GM12878 (cell line): Measurements from ENCODE around the gene MXD1. TPM values are rescaled to one million over a fixed set of nuclear protein-coding genes. Genes with fewer than 3 reads are reported as not detected.
"Not testable (repeated sequence)": the region's sequence is repeated elsewhere in the genome, so short reads cannot be mapped to it uniquely, and the experiment has no call there.

Experiments
- ATAC-seq: fragments of 200-7000 bp; cut with Tn5 transposase; 3 replicates; pipeline ENCODE4 v1.9.1; 2020; ENCODE audit warnings: mild to moderate bottlenecking, moderate library complexity
- BruUV-seq: library from RNA; stranded (reverse); fragments of 400-500 nt; replicated peaks from 2 replicates; lab custom pipeline; 2021; lab: Mats Ljungman, UMichigan
- CTCF ChIA-PET: fragments of 300-600 bp; sonication (Branson Sonifier 250); formaldehyde crosslinking; extraction: SDS; loops from one replicate; lab custom pipeline; 2021; ENCODE audit warnings: inconsistent platforms; lab: Yijun Ruan, JAX
- POLR2A ChIA-PET: fragments of 350-600 bp; formaldehyde crosslinking; extraction: SDS; loops from one replicate; lab custom pipeline; 2021; ENCODE audit warnings: inconsistent platforms; lab: Charles Lee
- RAD21 ChIA-PET: fragments of 300-600 bp; sonication (Branson Sonifier 250); formaldehyde crosslinking; loops from one replicate; lab custom pipeline; 2023; ENCODE audit warnings: antibody characterized with exemption; ENCODE audit not compliant: unreplicated experiment; lab: Charles Lee
- SMC1A ChIA-PET: fragments of 300-600 bp; sonication (Branson Sonifier 250); formaldehyde crosslinking; loops from one replicate; lab custom pipeline; 2023; ENCODE audit not compliant: unreplicated experiment, uncharacterized antibody; lab: Charles Lee
- DNase-seq: peaks from one replicate; pipeline ENCODE4 v3.0.0-alpha.2; 2011; ENCODE audit warnings: low read depth, low spot score
- FAIRE-seq: peaks from 3 replicates; lab custom pipeline; 2011; peaks lifted over from hg19 to GRCh38; lab: Jason Lieb, UNC
- H2AFZ ChIP-seq: 2 replicates; pipeline ENCODE4 v1.6.0; 2011; ENCODE audit warnings: low read depth, low read length, control low read depth; ENCODE audit not compliant: control insufficient read depth
- H3K27ac ChIP-seq: 2 replicates; pipeline ENCODE4 v1.5.1; 2011; ENCODE audit warnings: control low read depth; ENCODE audit not compliant: control insufficient read depth, insufficient read depth
- H3K27me3 ChIP-seq, 2 experiments: replicated peaks in 1 of 2; 2 replicates each; pipeline versions ENCODE4 v1.6.0 to v1.6.1; 2011; ENCODE audit warnings: low read length in 1 of 2; ENCODE audit not compliant: control insufficient read depth in 2 of 2, insufficient read depth in 2 of 2
- H3K36me3 ChIP-seq, 2 experiments: 2 replicates each; pipeline ENCODE4 v1.5.1; 2011; ENCODE audit warnings: low read length in 1 of 2; ENCODE audit not compliant: control insufficient read depth in 2 of 2, insufficient read depth in 2 of 2
- H3K4me1 ChIP-seq: 2 replicates; pipeline ENCODE4 v1.6.1; 2011; ENCODE audit warnings: mild to moderate bottlenecking, low read length, moderate library complexity, mixed read lengths; ENCODE audit not compliant: control insufficient read depth, insufficient read depth
- H3K4me2 ChIP-seq: 2 replicates; pipeline ENCODE4 v1.6.0; 2011; ENCODE audit warnings: control low read depth; ENCODE audit not compliant: control insufficient read depth, insufficient read depth
- H3K4me3 ChIP-seq: fragments of 200-600 bp; sonication (generic); 2 replicates; pipeline ENCODE4 v1.5.1; 2016
- H3K79me2 ChIP-seq: 2 replicates; pipeline ENCODE4 v1.6.0; 2011; ENCODE audit warnings: low read length; ENCODE audit not compliant: control insufficient read depth, insufficient read depth
- H3K9ac ChIP-seq: 2 replicates; pipeline ENCODE4 v1.8.0; 2011; ENCODE audit warnings: low read length, control low read depth, mixed read lengths; ENCODE audit not compliant: control insufficient read depth, insufficient read depth
- H3K9me3 ChIP-seq: replicated peaks from 3 replicates; pipeline ENCODE4 v1.5.1; 2011; ENCODE audit warnings: mild to moderate bottlenecking, low read length; ENCODE audit not compliant: control insufficient read depth, insufficient read depth
- H4K20me1 ChIP-seq: 2 replicates; pipeline ENCODE4 v1.6.0; 2011; ENCODE audit not compliant: control insufficient read depth, insufficient read depth
- CEBPB ChIP-seq, 2 experiments: fragments of 150-350 bp in 1 of 2; IDR thresholded peaks; 2 replicates each; pipeline ENCODE4 v1.6.1; 2012 to 2014; ENCODE audit warnings: low read depth in 2 of 2, low read length in 2 of 2, borderline replicate concordance in 1 of 2, inconsistent platforms in 1 of 2
- NBN ChIP-seq: fragments of 450-650 bp; IDR thresholded peaks from 2 replicates; pipeline ENCODE4 v1.6.1; 2016
- RB1 ChIP-seq: fragments of 450-650 bp; formaldehyde crosslinking; IDR thresholded peaks from 2 replicates; pipeline ENCODE4 v1.6.1; 2017; ENCODE audit warnings: mild to moderate bottlenecking, borderline replicate concordance
- WGBS: methylation state at CpG from one replicate; pipeline ENCODE4 v1.1.6; 2016; ENCODE audit warnings: low lambda C conversion rate; ENCODE audit not compliant: insufficient replicate concordance, insufficient coverage; ENCODE audit errors: missing lambda C conversion rate; 5-methylcytosine and 5-hydroxymethylcytosine counted together
- in situ Hi-C: fragments of 300-500 bp; cut with MboI; formaldehyde crosslinking; loops from 9 replicates; pipeline ENCODE4 v1.14.3; 2018; ENCODE audit warnings: mixed read lengths
- intact Hi-C: fragments of 100-400 bp; cut with micrococcal nuclease; formaldehyde crosslinking; loops from one replicate; pipeline ENCODE4 v1.14.2; 2022; ENCODE audit not compliant: unreplicated experiment
- polyA plus RNA-seq, 11 experiments: library from polyadenylated mRNA; depleted of rRNA in 4 of 11; unstranded in 6 of 11; stranded (reverse) in 5 of 11; fragments of >200 nt; fragmentation: Nextera tagmentation in 4 of 11; fragmentation: Illumina TruSeq in 1 of 11; extraction: Ambion mirVana in 4 of 11; extraction: Trizol in 1 of 11; gene quantifications; 1 replicate in 1 of 11; 2 replicates in 10 of 11; pipeline versions ENCODE4 v1.2.1 to v1.2.3, GENCODE V29; 2011 to 2016; ENCODE audit warnings: inconsistent platforms in 2 of 11, missing spikeins in 2 of 11, low read depth in 1 of 11
- total RNA-seq, 4 experiments: library from RNA; depleted of rRNA in 3 of 4; stranded (reverse); fragments of >200 nt in 3 of 4; fragmentation: Illumina TruSeq in 1 of 4; extraction: Trizol in 1 of 4; gene quantifications; 2 replicates each; pipeline versions ENCODE4 v1.2.1 to v1.2.3, GENCODE V29; 2013 to 2021
- TF ChIP-seq, protein P1 (sequence below): fragments of 150-350 bp; IDR thresholded peaks from 2 replicates; pipeline ENCODE4 v1.6.1; 2016; ENCODE audit warnings: low read depth, low read length

MXD1 gene
- total and polyA plus RNA-seq, 10 of the 15 experiments (the other 5 are each of a cell fraction or from before 2014, with no cell fraction given): 2.2 to 10.2 (median 3.3) TPM

DNA sequence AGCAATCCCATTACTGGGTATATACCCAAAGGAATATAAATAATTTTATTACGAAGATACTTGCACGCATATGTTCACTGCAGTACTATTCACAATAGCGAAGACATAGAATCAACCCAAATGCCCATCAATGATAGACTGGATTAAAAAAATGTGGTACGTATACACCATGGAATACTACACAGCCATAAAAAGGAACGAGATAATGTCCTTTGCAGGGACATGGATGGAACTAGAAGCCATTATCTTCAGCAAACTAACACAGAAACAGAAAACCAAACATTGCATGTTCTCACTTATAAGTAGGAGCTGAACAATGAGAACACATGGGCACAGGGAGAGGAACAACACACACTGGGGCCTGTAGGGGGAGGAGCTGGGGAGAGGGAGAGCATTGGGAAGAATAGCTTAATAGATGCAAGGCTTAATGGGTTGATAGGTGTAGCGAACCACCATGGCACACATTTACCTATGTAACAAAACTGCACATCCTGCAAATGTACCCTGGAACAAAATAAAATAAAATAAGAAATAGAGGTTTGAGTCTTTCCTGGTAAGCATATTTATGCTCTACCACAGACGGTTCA is 22.0 kb upstream of the MXD1 start:
- Histone ChIP-seq H3K4me2 (peak overlapping the region; percentile 87), H2AFZ (peak overlapping the region; percentile 100), H3K79me2 (peaks cover 22% of the 10 kb centered on the region)
- POLR2A ChIA-PET: interaction anchor here (0.6 to 1.2 kb wide), 3 partner anchors 10 to 345 kb away, joined by 3 to 4 read pairs (median 4); no protein-coding TSS in a partner anchor
- H3K9ac ChIP-seq, ATAC-seq, H4K20me1 ChIP-seq, FAIRE-seq, DNase-seq, H3K36me3 ChIP-seq, H3K4me1 ChIP-seq, H3K27ac ChIP-seq, intact Hi-C loops, H3K9me3 ChIP-seq, H3K4me3 ChIP-seq, H3K27me3 ChIP-seq, BruUV-seq: not testable (repeated sequence)
- 89% methylated on average over 7 of the region's 7 CpGs for WGBS
- CTCF ChIA-PET: interaction anchor here (0.6 to 4.9 kb wide), 11 partner anchors 9 to 659 kb away, joined by 3 to 34 read pairs (median 3); partner anchors contain the start of gene MXD1
- RAD21 ChIA-PET: interaction anchor here (0.7 to 3.9 kb wide), 7 partner anchors 9 to 298 kb away, joined by 3 to 32 read pairs (median 3); partner anchors contain the start of gene C2orf42
- SMC1A ChIA-PET: interaction anchor here (0.6 to 4.5 kb wide), 7 partner anchors 9 to 168 kb away, joined by 3 to 34 read pairs (median 4); partner anchors contain the start of gene MXD1
- in situ Hi-C loops: loop anchor here (10.0 kb wide), 1 partner anchor 168 kb away; no protein-coding TSS in a partner anchor

DNA sequence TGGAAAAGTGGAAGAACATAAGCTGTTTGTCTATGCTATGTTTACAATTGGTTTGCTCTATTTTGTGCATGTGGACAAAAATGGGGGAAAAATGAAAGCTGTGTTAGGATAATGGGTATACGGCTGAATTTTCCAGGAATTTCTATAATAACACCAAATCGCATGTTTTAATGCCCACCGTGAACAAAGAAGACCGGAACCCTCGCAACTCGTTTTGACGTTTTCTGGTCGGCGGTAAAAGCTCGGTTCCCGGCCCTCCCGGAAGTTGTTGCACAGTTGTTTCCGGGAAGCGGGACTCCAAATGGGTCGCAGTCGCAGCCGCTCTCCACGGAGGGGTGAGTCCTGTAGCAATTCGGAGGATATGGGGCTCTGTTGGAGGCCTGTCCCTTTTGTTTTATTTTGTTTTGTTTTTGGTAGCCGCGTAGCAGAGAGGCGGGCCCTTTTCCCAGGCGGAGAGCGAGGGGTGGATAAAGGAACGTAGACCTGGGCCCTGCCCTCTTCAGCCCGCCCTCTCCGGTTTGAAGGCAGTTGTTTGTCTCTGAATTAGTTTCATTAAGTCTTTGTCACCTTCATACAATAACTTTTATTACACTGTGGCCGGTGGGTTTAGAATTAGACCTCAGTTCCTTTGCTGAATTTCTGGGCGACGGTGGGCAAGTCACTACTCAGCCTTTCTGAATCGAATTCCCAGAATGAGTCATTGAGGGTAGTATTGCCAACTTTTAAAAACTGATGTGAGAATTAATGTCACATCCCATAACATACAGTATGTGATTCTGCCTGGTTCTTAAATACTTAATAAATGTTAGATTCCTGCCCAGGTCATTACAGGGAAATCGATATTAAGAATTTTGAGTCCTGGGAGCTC is 21.0 kb upstream of the MXD1 start, which contains the start of gene SNRNP27:
Gene SNRNP27 (plus strand): TSS at position 273 of the 868 bp plus-strand sequence. CDS start 29 bp downstream, at position 302.
- Histone ChIP-seq H3K4me2 (peak within 1 kb of the TSS; percentile 87), H3K4me1 (0 out of 2 replicates have a peak, but pooled peaks cover 3% of the 10 kb centered on the region), H3K9me3 (no peaks in the 10 kb centered on the region), H3K9ac (peak within 1 kb of the TSS; percentile 81), H2AFZ (peak within 1 kb of the TSS; percentile 100), H3K27me3 (no peaks in the 10 kb centered on the region), H4K20me1 (no peaks in the 10 kb centered on the region), H3K4me3 (peak within 1 kb of the TSS; percentile 89), H3K27ac (peak within 1 kb of the TSS; percentile 85), H3K36me3 (0 out of 4 replicates have a peak, but pooled peaks cover 0 to 7% of the 10 kb centered on the region in 2 experiments), H3K79me2 (peaks cover 22% of the 10 kb centered on the region)
- CTCF ChIA-PET: interaction anchor here (0.7 to 4.9 kb wide), 14 partner anchors 13 to 333 kb away, joined by 3 to 34 read pairs (median 3); partner anchors contain the start of genes C2orf42 and MXD1
- POLR2A ChIA-PET: interaction anchor here (0.6 to 2.5 kb wide), 6 partner anchors 9 to 344 kb away, joined by 3 to 10 read pairs (median 4); partner anchors contain the start of genes C2orf42 and MXD1
- BruUV-seq: TSS peak; percentile 80
- in situ Hi-C loops: loop anchor here (10.0 kb wide), 1 partner anchor 169 kb away; no protein-coding TSS in a partner anchor
- peak; percentile 20 for DNase-seq
- intact Hi-C loops: no loop called here
- peak; percentile 90 for ATAC-seq
- SMC1A ChIA-PET: interaction anchor here (0.6 to 4.5 kb wide), 12 partner anchors 8 to 288 kb away, joined by 3 to 34 read pairs (median 3); partner anchors contain the start of gene MXD1
- WGBS: 2% methylated on average over 32 of the region's 32 CpGs
- peak; percentile 83 for FAIRE-seq
- RAD21 ChIA-PET: interaction anchor here (0.7 to 3.9 kb wide), 13 partner anchors 8 to 400 kb away, joined by 3 to 32 read pairs (median 3); partner anchors contain the start of genes C2orf42 and SNRPG
- peak; percentile 86 for TF ChIP-seq NBN
- TF ChIP-seq CEBPB (IDR thresholded peaks at IDR 0.05; ENCODE audit: borderline replicate concordance in 1 of 2, low read depth in 2 of 2, low read length in 2 of 2): no peak
- TF ChIP-seq, protein P1, sequence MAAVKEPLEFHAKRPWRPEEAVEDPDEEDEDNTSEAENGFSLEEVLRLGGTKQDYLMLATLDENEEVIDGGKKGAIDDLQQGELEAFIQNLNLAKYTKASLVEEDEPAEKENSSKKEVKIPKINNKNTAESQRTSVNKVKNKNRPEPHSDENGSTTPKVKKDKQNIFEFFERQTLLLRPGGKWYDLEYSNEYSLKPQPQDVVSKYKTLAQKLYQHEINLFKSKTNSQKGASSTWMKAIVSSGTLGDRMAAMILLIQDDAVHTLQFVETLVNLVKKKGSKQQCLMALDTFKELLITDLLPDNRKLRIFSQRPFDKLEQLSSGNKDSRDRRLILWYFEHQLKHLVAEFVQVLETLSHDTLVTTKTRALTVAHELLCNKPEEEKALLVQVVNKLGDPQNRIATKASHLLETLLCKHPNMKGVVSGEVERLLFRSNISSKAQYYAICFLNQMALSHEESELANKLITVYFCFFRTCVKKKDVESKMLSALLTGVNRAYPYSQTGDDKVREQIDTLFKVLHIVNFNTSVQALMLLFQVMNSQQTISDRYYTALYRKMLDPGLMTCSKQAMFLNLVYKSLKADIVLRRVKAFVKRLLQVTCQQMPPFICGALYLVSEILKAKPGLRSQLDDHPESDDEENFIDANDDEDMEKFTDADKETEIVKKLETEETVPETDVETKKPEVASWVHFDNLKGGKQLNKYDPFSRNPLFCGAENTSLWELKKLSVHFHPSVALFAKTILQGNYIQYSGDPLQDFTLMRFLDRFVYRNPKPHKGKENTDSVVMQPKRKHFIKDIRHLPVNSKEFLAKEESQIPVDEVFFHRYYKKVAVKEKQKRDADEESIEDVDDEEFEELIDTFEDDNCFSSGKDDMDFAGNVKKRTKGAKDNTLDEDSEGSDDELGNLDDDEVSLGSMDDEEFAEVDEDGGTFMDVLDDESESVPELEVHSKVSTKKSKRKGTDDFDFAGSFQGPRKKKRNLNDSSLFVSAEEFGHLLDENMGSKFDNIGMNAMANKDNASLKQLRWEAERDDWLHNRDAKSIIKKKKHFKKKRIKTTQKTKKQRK: no peak
- peak; percentile 57; the same call in 1 of the 2 replicates for TF ChIP-seq RB1
